ENCODE data around the gene RCE1. TPM values are rescaled to one million over a fixed set of nuclear protein-coding genes. Genes with fewer than 3 reads are reported as not detected.

Gene RCE1
- total RNA-seq, 2 experiments from 2014 or later = 22.5 to 24.4 TPM

DNA sequence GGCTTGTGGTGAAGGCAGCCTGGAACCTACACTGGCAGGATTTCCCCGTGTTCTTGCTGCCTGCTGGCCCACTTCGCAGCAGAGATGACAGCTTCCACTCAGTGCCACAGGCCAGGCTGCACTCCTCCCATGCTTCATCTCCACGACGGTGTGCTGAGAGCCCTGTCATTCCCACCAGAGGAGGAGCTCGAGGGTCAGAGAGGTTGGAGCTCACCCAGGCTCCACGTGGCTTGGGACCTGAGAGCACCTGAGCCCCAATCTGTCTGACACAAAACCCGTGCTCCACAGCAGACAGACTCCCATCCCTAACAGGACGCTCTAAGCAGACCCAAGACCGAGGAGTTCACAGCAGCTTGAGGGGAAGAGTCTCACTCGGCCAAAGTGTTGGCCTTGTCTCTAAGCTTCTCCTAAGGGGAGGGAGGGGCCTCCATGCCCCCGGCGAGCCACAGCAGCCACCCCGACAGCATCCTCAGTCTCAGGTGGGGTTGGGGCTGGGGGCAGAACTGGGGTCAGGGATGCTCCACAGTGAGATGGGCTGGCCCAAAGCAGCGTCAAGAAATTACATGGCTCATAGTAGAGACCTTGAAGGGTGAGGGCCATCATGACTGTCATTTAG lies 24.3 kb downstream of the RCE1 start:
- ChIA-PET POLR2A (no interaction called here), CTCF (interaction anchor here (1.2 kb wide), 1 partner anchor 10 kb away, joined by 3 read pairs; no protein-coding TSS in a partner anchor)
- no peak for DNase-seq
- Mint-ChIP-seq H3K27me3 (no peaks in the 10 kb centered on the region), H3K9me3 (no peaks in the 10 kb centered on the region), H3K4me1 (ENCODE audit: low read depth) (peaks cover 12% of the 10 kb centered on the region), H3K4me3 (no peak overlapping the region), H3K36me3 (no peaks in the 10 kb centered on the region), H3K27ac (no peak overlapping the region)
- intact Hi-C loops (cut with micrococcal nuclease) = no loop called here

DNA sequence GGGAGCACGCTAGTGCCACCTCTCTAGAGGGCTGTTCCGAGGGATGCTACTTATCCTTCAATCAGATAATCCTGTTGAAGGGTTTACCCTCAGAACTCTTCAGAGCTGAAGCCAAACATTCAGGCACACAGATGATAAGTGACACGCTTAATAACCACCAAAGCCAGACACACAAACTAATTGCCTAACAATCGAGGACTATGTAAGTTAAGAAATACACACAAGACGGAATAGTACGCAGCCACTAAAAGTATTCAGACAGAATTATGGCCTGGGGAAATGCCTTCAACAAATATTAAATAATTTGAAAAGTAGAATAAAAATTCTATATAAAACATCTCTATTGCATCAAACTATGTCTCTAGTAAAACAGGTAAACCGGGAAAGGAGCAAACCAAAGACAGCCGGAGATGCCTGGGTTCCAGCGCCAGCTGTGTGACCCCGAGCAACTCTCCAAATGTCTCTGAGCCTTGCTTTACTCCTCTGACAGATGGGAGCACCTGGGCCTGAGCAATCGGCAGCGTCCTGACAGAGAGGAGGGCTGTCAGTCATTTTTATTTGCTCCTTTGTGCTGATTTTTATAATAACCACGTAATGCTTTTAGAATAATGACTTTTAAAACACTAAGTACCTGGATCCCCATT lies 25.0 kb downstream of the RCE1 start:
- CTCF ChIA-PET = no interaction called here
- H3K4me3 Mint-ChIP-seq = no peak overlapping the region
- no peak overlapping the region for H3K27ac Mint-ChIP-seq
- DNase-seq = no peak
- H3K36me3 Mint-ChIP-seq = no peaks in the 10 kb centered on the region
- no peaks in the 10 kb centered on the region for H3K9me3 Mint-ChIP-seq
- POLR2A ChIA-PET = no interaction called here
- no peaks in the 10 kb centered on the region for H3K27me3 Mint-ChIP-seq
- H3K4me1 Mint-ChIP-seq (ENCODE audit: low read depth) = peaks cover 12% of the 10 kb centered on the region
- intact Hi-C loops (cut with micrococcal nuclease) = no loop called here

DNA sequence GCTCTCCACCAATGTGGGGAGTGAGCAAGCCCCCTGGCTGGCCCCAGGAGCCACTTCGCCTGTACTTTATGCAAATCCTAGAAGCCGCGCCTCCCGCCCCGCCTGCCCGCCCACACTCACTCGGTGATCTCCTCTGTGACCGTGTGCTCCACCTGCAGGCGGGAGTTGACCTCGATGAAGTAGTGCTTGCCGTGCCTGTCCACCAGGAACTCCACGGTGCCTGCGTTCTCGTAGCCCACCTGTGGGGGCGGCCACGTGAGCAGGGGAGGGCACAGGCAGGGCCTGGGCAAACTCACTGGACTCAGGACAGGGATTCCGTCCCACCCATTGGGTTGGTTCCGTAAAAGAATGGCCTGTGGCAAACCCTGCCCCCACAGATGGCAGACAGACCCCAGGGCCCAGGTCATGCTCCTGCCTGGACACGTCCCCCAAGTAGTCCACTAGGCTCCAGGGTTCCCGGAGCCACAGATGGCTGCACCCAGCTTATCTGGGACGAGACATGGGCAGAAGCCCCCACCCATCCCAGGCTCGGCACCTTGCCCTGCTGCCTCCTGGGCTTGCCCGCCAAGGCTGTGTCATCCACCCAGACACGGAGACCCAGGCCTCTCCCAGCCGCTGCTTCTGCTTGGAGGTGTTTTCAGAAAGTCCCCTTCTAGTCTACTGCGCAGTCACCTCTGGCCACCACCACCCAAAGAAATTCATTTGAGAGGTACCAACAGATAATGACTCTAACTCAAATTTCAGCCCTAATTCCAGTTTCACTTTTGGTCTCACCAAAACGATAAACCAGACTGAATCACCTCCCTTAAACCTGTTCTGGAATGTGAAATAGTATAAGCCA lies 25.7 kb downstream of the RCE1 start:
- ChIA-PET POLR2A (no interaction called here), CTCF (interaction anchor here (1.4 kb wide), 1 partner anchor 15 kb away, joined by 4 read pairs; no protein-coding TSS in a partner anchor)
- H3K4me1 Mint-ChIP-seq (ENCODE audit: low read depth) = peaks cover 12% of the 10 kb centered on the region
- no peak overlapping the region for H3K27ac Mint-ChIP-seq
- H3K4me3 Mint-ChIP-seq = no peak overlapping the region
- intact Hi-C loops (cut with micrococcal nuclease) = no loop called here
- DNase-seq = peak; percentile 92
- H3K27me3 Mint-ChIP-seq = no peaks in the 10 kb centered on the region
- H3K9me3 Mint-ChIP-seq = no peaks in the 10 kb centered on the region
- H3K36me3 Mint-ChIP-seq = no peaks in the 10 kb centered on the region

DNA sequence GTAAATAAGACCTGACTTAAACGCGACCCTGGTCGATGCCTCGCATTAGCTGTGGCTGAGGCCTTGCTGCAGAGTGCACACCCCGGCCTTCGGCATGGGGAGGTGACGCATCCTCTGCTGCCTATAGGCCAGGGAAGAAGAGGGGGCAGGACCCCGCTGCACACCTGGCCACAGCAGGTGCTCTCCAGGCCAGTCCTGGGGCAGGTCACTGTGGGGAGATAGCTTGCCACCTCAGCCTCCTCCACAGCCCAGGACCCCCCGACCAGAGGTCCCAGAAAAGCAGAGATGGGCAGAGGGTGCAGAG lies 26.3 kb downstream of the RCE1 start:
- no peak for DNase-seq
- Mint-ChIP-seq H3K4me3 (no peak overlapping the region), H3K9me3 (no peaks in the 10 kb centered on the region), H3K4me1 (ENCODE audit: low read depth) (peaks cover 14% of the 10 kb centered on the region), H3K27me3 (no peaks in the 10 kb centered on the region), H3K36me3 (no peaks in the 10 kb centered on the region), H3K27ac (no peak overlapping the region)
- POLR2A ChIA-PET = no interaction called here
- intact Hi-C loops (cut with micrococcal nuclease) = no loop called here
- CTCF ChIA-PET = interaction anchor here (1.4 kb wide), 1 partner anchor 14 kb away, joined by 4 read pairs; no protein-coding TSS in a partner anchor

DNA sequence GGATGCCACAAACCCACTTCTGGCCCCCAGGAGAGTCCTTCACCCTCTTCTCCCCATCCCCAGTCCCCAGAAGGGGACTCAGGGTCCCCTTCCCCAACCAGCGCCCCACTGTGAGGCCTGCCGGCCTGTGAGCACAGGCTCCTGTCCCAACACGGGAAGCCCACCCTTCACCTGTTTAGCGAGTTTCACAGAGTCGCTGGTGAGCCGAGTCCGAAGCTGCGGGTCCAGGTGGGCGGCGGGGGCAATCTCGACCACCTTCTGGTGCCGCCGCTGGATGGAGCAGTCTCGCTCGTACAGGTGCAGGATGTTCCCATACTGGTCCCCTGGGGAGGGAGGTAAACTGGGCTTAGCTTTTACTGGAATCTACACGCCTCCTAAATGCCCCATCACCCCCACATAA lies 26.9 kb downstream of the RCE1 start:
- Mint-ChIP-seq H3K27me3 (no peaks in the 10 kb centered on the region), H3K36me3 (no peaks in the 10 kb centered on the region), H3K4me1 (ENCODE audit: low read depth) (peaks cover 14% of the 10 kb centered on the region), H3K27ac (no peak overlapping the region), H3K4me3 (no peak overlapping the region), H3K9me3 (no peaks in the 10 kb centered on the region)
- ChIA-PET POLR2A (no interaction called here), CTCF (interaction anchor here (1.4 kb wide), 1 partner anchor 13 kb away, joined by 4 read pairs; no protein-coding TSS in a partner anchor)
- no peak for DNase-seq
- intact Hi-C loops (cut with micrococcal nuclease) = no loop called here

DNA sequence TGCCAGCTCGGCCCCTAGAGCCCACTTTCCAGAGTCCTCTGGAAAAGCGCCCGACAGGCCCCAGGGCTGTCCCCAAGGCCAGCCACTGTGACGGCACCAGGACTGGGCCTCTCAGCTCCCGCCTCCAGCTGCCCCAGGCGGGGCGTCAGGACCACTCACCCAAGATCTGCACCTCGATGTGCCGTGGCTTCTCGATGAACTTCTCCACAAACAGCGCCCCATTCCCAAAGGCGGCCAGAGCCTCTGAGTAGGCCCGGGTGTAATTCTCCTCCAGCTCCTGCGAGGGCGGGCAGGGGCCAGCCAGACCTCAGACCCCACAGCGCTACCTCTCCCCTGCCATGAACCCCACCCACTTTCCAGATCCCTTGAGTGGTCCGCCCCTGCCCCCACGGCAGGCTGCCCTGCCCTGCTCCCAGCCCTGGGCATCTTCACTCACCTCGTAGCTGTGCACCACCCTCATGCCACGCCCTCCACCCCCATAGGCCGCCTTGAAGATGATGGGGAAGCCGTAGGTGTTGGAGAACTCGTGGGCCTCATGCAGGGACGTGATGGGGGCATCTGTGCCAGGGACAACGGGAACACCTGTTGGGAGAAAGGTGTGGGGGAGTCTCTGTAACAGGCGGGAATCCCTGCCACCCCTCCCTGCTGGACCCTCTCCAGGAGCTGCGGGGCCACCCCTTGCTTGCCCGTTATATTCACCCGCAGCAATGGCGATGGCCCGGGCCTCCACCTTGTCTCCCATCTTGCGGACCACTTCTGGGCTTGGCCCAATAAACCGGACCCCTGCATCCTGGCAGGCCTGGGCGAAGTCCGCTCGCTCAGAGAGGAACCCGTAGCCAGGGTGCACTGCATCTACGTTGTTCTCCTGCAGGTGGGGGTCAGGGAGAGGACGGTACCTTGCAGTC lies 27.6 kb downstream of the RCE1 start:
- H3K27me3 Mint-ChIP-seq = no peaks in the 10 kb centered on the region
- H3K4me3 Mint-ChIP-seq = no peak overlapping the region
- H3K27ac Mint-ChIP-seq = no peak overlapping the region
- intact Hi-C loops (cut with micrococcal nuclease) = no loop called here
- ChIA-PET POLR2A (no interaction called here), CTCF (no interaction called here)
- no peaks in the 10 kb centered on the region for H3K9me3 Mint-ChIP-seq
- H3K4me1 Mint-ChIP-seq (ENCODE audit: low read depth) = peaks cover 14% of the 10 kb centered on the region
- H3K36me3 Mint-ChIP-seq = no peaks in the 10 kb centered on the region
- DNase-seq = no peak

DNA sequence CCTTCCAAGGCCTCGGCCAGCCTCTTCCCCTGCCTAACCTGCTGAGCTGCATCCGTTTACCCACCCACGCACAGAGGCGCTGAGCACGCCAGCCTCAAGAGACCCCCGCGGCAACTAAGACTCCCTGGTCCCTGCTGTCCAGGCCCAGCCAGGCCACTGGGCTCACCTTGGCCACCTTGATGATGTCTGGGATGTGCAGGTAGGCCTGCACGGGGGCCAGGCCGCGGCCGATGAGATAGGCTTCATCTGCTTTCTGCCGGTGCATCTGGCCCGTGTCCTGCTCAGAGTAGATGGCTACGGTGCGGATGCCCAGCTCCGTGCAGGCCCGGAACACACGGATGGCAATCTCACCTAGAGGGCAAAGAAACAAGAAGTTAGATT lies 28.3 kb downstream of the RCE1 start:
- no peaks in the 10 kb centered on the region for H3K27me3 Mint-ChIP-seq
- H3K4me3 Mint-ChIP-seq = no peak overlapping the region
- ChIA-PET POLR2A (no interaction called here), CTCF (no interaction called here)
- peaks cover 14% of the 10 kb centered on the region for H3K4me1 Mint-ChIP-seq (ENCODE audit: low read depth)
- intact Hi-C loops (cut with micrococcal nuclease) = no loop called here
- no peaks in the 10 kb centered on the region for H3K9me3 Mint-ChIP-seq
- no peaks in the 10 kb centered on the region for H3K36me3 Mint-ChIP-seq
- DNase-seq = no peak
- H3K27ac Mint-ChIP-seq = no peak overlapping the region

DNA sequence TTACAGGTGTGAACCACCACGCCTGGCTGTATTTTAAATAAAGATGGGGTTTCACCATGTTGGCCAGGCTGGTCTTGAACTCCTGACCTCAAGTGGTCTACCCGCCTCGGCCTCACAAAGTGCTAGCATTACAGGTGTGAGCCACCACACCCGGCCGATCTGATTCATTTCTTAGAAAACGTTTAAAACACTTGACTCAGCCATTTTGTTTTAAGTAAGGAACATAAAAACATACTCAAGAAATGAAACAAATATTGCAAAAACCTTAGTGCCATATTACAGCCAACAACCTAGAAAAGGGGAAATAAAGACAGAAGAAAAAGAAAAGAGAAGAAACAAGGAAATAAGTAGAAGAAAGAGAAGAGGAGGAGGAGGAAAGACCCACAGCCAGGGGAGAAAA lies 31.0 kb downstream of the RCE1 start:
- intact Hi-C loops (cut with micrococcal nuclease) = no loop called here
- Mint-ChIP-seq H3K27me3 (no peaks in the 10 kb centered on the region), H3K4me1 (ENCODE audit: low read depth) (peaks cover 6% of the 10 kb centered on the region), H3K36me3 (no peaks in the 10 kb centered on the region), H3K9me3 (no peaks in the 10 kb centered on the region), H3K27ac (no peak overlapping the region), H3K4me3 (no peak overlapping the region)
- DNase-seq = no peak
- ChIA-PET CTCF (no interaction called here), POLR2A (no interaction called here)

DNA sequence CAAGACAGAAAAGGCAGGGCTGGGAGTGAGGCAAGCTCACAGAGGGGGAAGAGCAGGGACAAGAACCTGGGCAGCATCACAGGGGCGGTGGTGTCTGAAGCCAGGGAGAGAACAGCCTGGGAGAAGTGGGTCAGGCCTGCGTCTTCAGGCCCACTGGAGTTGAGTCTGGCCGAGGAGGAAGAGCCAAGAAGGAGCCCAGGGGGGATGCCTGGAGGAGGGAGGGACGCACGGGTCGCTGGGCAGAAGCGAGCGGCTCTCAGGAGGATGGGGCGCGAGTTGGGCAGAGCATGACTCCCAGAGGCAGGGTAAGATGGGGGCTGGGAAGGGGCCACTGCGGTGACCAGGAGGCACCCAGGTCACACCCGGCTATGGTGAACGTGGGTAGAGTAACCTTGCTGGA lies 32.1 kb downstream of the RCE1 start:
- CTCF ChIA-PET = interaction anchor here (0.6 kb wide), 1 partner anchor 8 kb away, joined by 3 read pairs; no protein-coding TSS in a partner anchor
- intact Hi-C loops (cut with micrococcal nuclease) = no loop called here
- no peak overlapping the region for H3K27ac Mint-ChIP-seq
- no peaks in the 10 kb centered on the region for H3K27me3 Mint-ChIP-seq
- POLR2A ChIA-PET = no interaction called here
- no peak for DNase-seq
- H3K36me3 Mint-ChIP-seq = no peaks in the 10 kb centered on the region
- H3K4me3 Mint-ChIP-seq = no peak overlapping the region
- H3K4me1 Mint-ChIP-seq (ENCODE audit: low read depth) = peaks cover 6% of the 10 kb centered on the region
- H3K9me3 Mint-ChIP-seq = no peaks in the 10 kb centered on the region

DNA sequence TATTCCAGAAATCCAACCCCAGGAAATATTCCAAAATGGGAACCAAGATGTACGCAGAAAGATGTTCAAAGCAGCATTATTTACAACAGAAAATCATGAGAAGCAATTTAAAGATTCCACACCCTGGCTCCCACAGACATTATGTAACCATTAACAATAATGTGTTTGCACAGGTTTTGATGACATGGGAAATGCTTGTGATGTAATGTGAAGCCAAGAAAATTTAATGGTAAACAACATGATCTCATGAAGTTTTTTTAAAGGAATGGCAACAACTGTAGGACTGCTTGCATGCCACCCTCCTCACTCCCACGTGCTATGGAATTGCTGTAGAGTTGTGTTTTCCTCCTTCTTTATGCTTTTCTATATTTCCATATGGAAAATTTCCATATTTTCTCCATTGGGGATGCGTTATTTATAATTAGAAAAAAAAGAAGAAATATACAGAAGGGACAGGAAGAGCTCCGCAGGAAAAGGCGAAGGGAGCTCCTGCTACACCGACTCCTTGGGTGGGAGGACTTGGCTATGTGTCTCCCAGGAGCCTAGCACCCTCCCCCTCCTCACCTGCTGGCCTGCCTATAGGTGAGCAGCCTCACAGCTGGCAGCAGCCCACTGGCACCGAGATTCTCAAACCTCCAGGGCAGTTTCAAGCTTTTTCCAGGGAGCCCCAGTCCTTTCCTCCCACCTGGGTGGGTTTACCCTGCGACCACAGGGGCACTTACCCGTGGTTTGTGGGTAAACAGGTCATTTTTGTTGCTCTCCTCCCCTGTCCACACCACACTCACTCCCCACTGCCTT lies 34.5 kb downstream of the RCE1 start:
- no peaks in the 10 kb centered on the region for H3K27me3 Mint-ChIP-seq
- POLR2A ChIA-PET = no interaction called here
- no peaks in the 10 kb centered on the region for H3K36me3 Mint-ChIP-seq
- CTCF ChIA-PET = interaction anchor here (1.3 kb wide), 1 partner anchor 10 kb away, joined by 3 read pairs; no protein-coding TSS in a partner anchor
- H3K4me3 Mint-ChIP-seq = no peak overlapping the region
- H3K27ac Mint-ChIP-seq = no peak overlapping the region
- DNase-seq = no peak
- no peaks in the 10 kb centered on the region for H3K9me3 Mint-ChIP-seq
- intact Hi-C loops (cut with micrococcal nuclease) = no loop called here
- peaks cover 16% of the 10 kb centered on the region for H3K4me1 Mint-ChIP-seq (ENCODE audit: low read depth)

DNA sequence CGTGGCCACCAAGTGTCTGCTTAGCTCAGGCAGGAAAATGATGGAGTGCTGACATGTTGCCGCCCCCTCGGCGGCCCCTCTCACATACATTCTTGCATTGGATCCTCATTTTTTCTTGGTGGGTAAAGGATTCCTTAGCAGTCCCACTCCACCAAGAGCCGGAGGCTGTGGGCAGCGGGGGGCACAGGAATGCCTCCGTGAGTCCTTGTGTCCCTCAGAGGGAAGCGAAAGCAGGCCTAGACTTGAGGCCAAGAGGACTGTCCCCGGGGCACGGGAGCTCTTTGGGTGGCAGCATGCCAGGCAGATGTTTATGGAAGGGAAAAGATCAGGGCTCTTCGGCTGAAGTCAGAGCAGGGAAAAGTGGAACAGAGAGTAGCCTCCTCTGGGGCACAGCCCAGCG lies 35.2 kb downstream of the RCE1 start:
- CTCF ChIA-PET = interaction anchor here (1.3 to 6.0 kb wide), 2 partner anchors 9 to 183 kb away, joined by 3 to 29 read pairs; no protein-coding TSS in a partner anchor
- Mint-ChIP-seq H3K4me3 (no peak overlapping the region), H3K9me3 (no peaks in the 10 kb centered on the region), H3K27me3 (no peaks in the 10 kb centered on the region), H3K4me1 (ENCODE audit: low read depth) (peaks cover 16% of the 10 kb centered on the region), H3K36me3 (no peaks in the 10 kb centered on the region), H3K27ac (no peak overlapping the region)
- intact Hi-C loops (cut with micrococcal nuclease) = no loop called here
- DNase-seq = no peak
- POLR2A ChIA-PET = no interaction called here

All from activated CD4-positive, alpha-beta memory T cell treated with anti-CD3 and anti-CD28 coated beads for 36 hours (primary cell).